Type B pancreatic cell (in vitro differentiated cells): ENCODE measurements around the gene ZNF841. TPM values are rescaled to one million over a fixed set of nuclear protein-coding genes. Genes with fewer than 3 reads are reported as not detected.

Experiments
- DNase-seq: peaks from one replicate; pipeline ENCODE4 v3.0.0; 2021; ENCODE audit warnings: mixed read lengths; ENCODE audit not compliant: unreplicated experiment; ENCODE audit errors: extremely low spot score
- H3K27ac Mint-ChIP-seq: 2 replicates; pipeline ENCODE4 v1.8.0; 2021; ENCODE audit warnings: mild to moderate bottlenecking, mixed read lengths
- H3K27me3 Mint-ChIP-seq: 2 replicates; pipeline ENCODE4 v1.8.0; 2021; ENCODE audit warnings: mixed read lengths
- H3K36me3 Mint-ChIP-seq: 2 replicates; pipeline ENCODE4 v1.8.0; 2021; ENCODE audit warnings: mixed read lengths
- H3K4me1 Mint-ChIP-seq: one replicate; pipeline ENCODE4 v1.8.0; 2021; ENCODE audit warnings: mixed read lengths; ENCODE audit not compliant: unreplicated experiment
- H3K4me3 Mint-ChIP-seq: 2 replicates; pipeline ENCODE4 v1.8.0; 2021; ENCODE audit warnings: mild to moderate bottlenecking, mixed read lengths
- H3K9me3 Mint-ChIP-seq: 2 replicates; pipeline ENCODE4 v1.8.0; 2021; ENCODE audit warnings: mixed read lengths
- CTCF ChIP-seq: fragments of 200-600 bp; sonication (generic); conservative IDR thresholded peaks from 2 replicates; pipeline ENCODE4 v1.5.0; 2021; ENCODE audit warnings: antibody characterized with exemption, mild to moderate bottlenecking
- total RNA-seq: library from RNA; stranded (reverse); gene quantifications from 2 replicates; pipeline ENCODE4 v1.2.1, GENCODE V29; 2021; ENCODE audit warnings: low replicate concordance

The ZNF841 gene
- total RNA-seq, 1 donor from 2014 or later: 27.7 TPM

GRCh38 chr19:52022193-52022592 is 73.4 kb downstream of the ZNF841 start:
- peaks cover 11% of the 10 kb centered on the region for H3K9me3 Mint-ChIP-seq
- H3K36me3 Mint-ChIP-seq: peaks cover 89% of the 10 kb centered on the region
- H3K27me3 Mint-ChIP-seq: no peaks in the 10 kb centered on the region
- no peak for TF ChIP-seq CTCF
- DNase-seq: no peak
- H3K4me3 Mint-ChIP-seq: no peak overlapping the region
- H3K27ac Mint-ChIP-seq: no peak overlapping the region
- H3K4me1 Mint-ChIP-seq: peaks cover 9% of the 10 kb centered on the region

GRCh38 chr19:52020506-52020905 is 75.1 kb downstream of the ZNF841 start:
- no peaks in the 10 kb centered on the region for H3K27me3 Mint-ChIP-seq
- no peak for DNase-seq
- no peaks in the 10 kb centered on the region for H3K4me1 Mint-ChIP-seq
- peaks cover 16% of the 10 kb centered on the region for H3K9me3 Mint-ChIP-seq
- H3K36me3 Mint-ChIP-seq: peaks cover 91% of the 10 kb centered on the region
- no peak overlapping the region for H3K27ac Mint-ChIP-seq
- H3K4me3 Mint-ChIP-seq: no peak overlapping the region
- no peak for TF ChIP-seq CTCF

Other genes starting within 250 kb of the ZNF841 start
- gene ZNF577, start 207.8 kb downstream of the ZNF841 start, total RNA-seq: 14.7 and 21.3 TPM in 2 replicates
- 23.6 and 28.8 TPM in 2 replicates for gene ZNF649, start 190.7 kb downstream of the ZNF841 start, total RNA-seq
- 8.9 and 9.3 TPM in 2 replicates for gene ZNF613, start 168.3 kb downstream of the ZNF841 start, total RNA-seq
- gene ZNF350, start 108.9 kb downstream of the ZNF841 start, total RNA-seq: 10.4 and 14.2 TPM in 2 replicates
- gene ZNF615, start 87.6 kb downstream of the ZNF841 start, total RNA-seq: 10.6 and 14.2 TPM in 2 replicates
- 10.4 and 14.0 TPM in 2 replicates for gene ZNF614, start 67.4 kb downstream of the ZNF841 start, total RNA-seq
- 12.7 and 19.1 TPM in 2 replicates for gene ZNF432, start 46.9 kb downstream of the ZNF841 start, total RNA-seq
- 18.7 and 26.5 TPM in 2 replicates for gene ZNF616, start 44.2 kb upstream of the ZNF841 start, total RNA-seq
- 21.6 and 21.8 TPM in 2 replicates for gene ZNF836, start 75.9 kb upstream of the ZNF841 start, total RNA-seq
- 319 and 323 TPM in 2 replicates for gene PPP2R1A, start 94.3 kb upstream of the ZNF841 start, total RNA-seq
- gene ZNF766, start 173.8 kb upstream of the ZNF841 start, total RNA-seq: 24.1 and 33.2 TPM in 2 replicates
- 16.8 and 26.2 TPM in 2 replicates for gene ZNF480, start 201.4 kb upstream of the ZNF841 start, total RNA-seq
- 15.5 and 18.0 TPM in 2 replicates for gene ZNF610, start 240.5 kb upstream of the ZNF841 start, total RNA-seq